A673 (cell line): ENCODE results near the gene IDI1.

Experiments
- CTCF ChIP-seq: fragments of 300-800, 200-600 bp; sonication (generic); conservative IDR thresholded peaks from 2 replicates; pipeline ENCODE4 v1.5.1; 2017; ENCODE audit warnings: low read depth, mild to moderate bottlenecking, antibody characterized with exemption, low read length, moderate library complexity, mixed read lengths
- EZH2 ChIP-seq: fragments of 200-600 bp; sonication (generic); IDR thresholded peaks from 2 replicates; pipeline ENCODE4 v1.6.1; 2017; ENCODE audit warnings: borderline replicate concordance, low read depth, mild to moderate bottlenecking, mixed read lengths, antibody characterized with exemption, low read length; ENCODE audit not compliant: poor library complexity, severe bottlenecking

- TF ChIP-seq CTCF: no peak
- no peak for TF ChIP-seq EZH2
Measured at GRCh38 chr10:1002425-1003006, 46.4 kb downstream of the IDI1 start.
